H1 (cell line): Measurements from ENCODE around the gene PLXNA3. TPM values are rescaled to one million over a fixed set of nuclear protein-coding genes. Genes with fewer than 3 reads are reported as not detected.

Experiments
- CTCF ChIA-PET: fragments of 300-600 bp; sonication (Branson Sonifier 250); formaldehyde crosslinking; loops from one replicate; lab custom pipeline; 2021; ENCODE audit not compliant: partially characterized antibody; lab: Charles Lee
- POLR2A ChIA-PET: fragments of 300-600 bp; sonication (Branson Sonifier 250); formaldehyde crosslinking; loops from one replicate; lab custom pipeline; 2021; ENCODE audit warnings: inconsistent platforms; ENCODE audit not compliant: partially characterized antibody; lab: Charles Lee
- DNase-seq, 2 experiments: peaks; one replicate each; pipeline versions ENCODE4 v3.0.0 to v3.0.0-alpha.2; 2010 to 2022; ENCODE audit warnings: low spot score in 2 of 2, low read depth in 1 of 2, mixed read lengths in 1 of 2
- FAIRE-seq: peaks from 2 replicates; lab custom pipeline; 2011; peaks lifted over from hg19 to GRCh38; lab: Jason Lieb, UNC
- H2AFZ ChIP-seq: 2 replicates; pipeline ENCODE4 v1.8.1; 2012; ENCODE audit warnings: low read length, inconsistent platforms
- H2AK5ac ChIP-seq: 2 replicates; pipeline ENCODE4 v1.6.1; 2013; ENCODE audit warnings: low read depth, low read length
- H2BK120ac ChIP-seq: replicated peaks from 2 replicates; pipeline ENCODE3; 2013; ENCODE audit warnings: low read depth, low read length, inconsistent platforms
- H2BK12ac ChIP-seq: 2 replicates; pipeline ENCODE4 v1.6.1; 2013; ENCODE audit warnings: low read depth, low read length
- H2BK15ac ChIP-seq: 2 replicates; pipeline ENCODE4 v1.6.1; 2013; ENCODE audit warnings: low read length
- H2BK20ac ChIP-seq: 2 replicates; pipeline ENCODE4 v1.6.1; 2013; ENCODE audit warnings: low read length
- H2BK5ac ChIP-seq: 2 replicates; pipeline ENCODE4 v1.6.1; 2013; ENCODE audit warnings: low read depth, low read length
- H3K14ac ChIP-seq: 2 replicates; pipeline ENCODE4 v1.6.1; 2013; ENCODE audit warnings: inconsistent platforms; ENCODE audit not compliant: insufficient read length
- H3K18ac ChIP-seq: 2 replicates; pipeline ENCODE4 v1.6.1; 2013; ENCODE audit warnings: low read length; ENCODE audit errors: extremely low read depth
- H3K23ac ChIP-seq: 2 replicates; pipeline ENCODE4 v1.6.1; 2013; ENCODE audit warnings: inconsistent platforms; ENCODE audit not compliant: insufficient read length
- H3K23me2 ChIP-seq: 2 replicates; pipeline ENCODE4 v1.6.1; 2013; ENCODE audit warnings: low read depth, low read length
- H3K27ac ChIP-seq: 2 replicates; pipeline ENCODE4 v1.6.1; 2011; ENCODE audit warnings: low read depth, low read length, inconsistent platforms
- H3K27me3 ChIP-seq, 4 experiments: replicated peaks in 1 of 4; 1 replicate in 1 of 4; 2 replicates in 3 of 4; pipeline versions ENCODE4 v1.6.1 to v1.8.1; 2011 to 2013; ENCODE audit warnings: low read length in 3 of 4, mild to moderate bottlenecking in 3 of 4, inconsistent platforms in 2 of 4, mixed read lengths in 2 of 4, moderate library complexity in 1 of 4; ENCODE audit not compliant: control insufficient read depth in 3 of 4, insufficient read depth in 3 of 4; ENCODE audit errors: extremely low read depth in 1 of 4
- H3K36me3 ChIP-seq, 4 experiments: 2 replicates each; pipeline versions ENCODE4 v1.6.1 to v1.8.1; 2011 to 2013; ENCODE audit warnings: mild to moderate bottlenecking in 4 of 4, low read length in 3 of 4, moderate library complexity in 2 of 4, control low read depth in 1 of 4, inconsistent platforms in 1 of 4; ENCODE audit not compliant: insufficient read depth in 4 of 4, control insufficient read depth in 2 of 4
- H3K4ac ChIP-seq: replicated peaks from 2 replicates; pipeline ENCODE3; 2013; ENCODE audit warnings: low read length, low read depth, mixed read lengths, inconsistent platforms; ENCODE audit not compliant: insufficient read length
- H3K4me1 ChIP-seq, 4 experiments: replicated peaks in 1 of 4; 1 replicate in 1 of 4; 2 replicates in 3 of 4; pipeline versions ENCODE4 v1.6.1 to v1.8.1; 2011 to 2013; ENCODE audit warnings: low read length in 3 of 4, inconsistent platforms in 2 of 4, mixed read lengths in 1 of 4; ENCODE audit not compliant: insufficient read depth in 4 of 4, control insufficient read depth in 3 of 4
- H3K4me2 ChIP-seq, 2 experiments: 2 replicates each; pipeline versions ENCODE4 v1.6.1 to v1.8.1; 2011 to 2013; ENCODE audit warnings: low read depth in 2 of 2, low read length in 2 of 2, control low read depth in 1 of 2, inconsistent platforms in 1 of 2, mild to moderate bottlenecking in 1 of 2; ENCODE audit not compliant: insufficient read depth in 1 of 2
- H3K4me3 ChIP-seq, 4 experiments: fragments of 200-600, 300-600 bp in 1 of 4; sonication (generic), shearing (Covaris generic), sonication (Bioruptor Twin) in 1 of 4; 2 replicates each; pipeline versions ENCODE4 v1.5.1 to v1.8.1; 2011 to 2016; ENCODE audit warnings: low read length in 4 of 4, low read depth in 3 of 4, control low read depth in 2 of 4, inconsistent platforms in 2 of 4, mild to moderate bottlenecking in 2 of 4, mixed read lengths in 1 of 4, moderate library complexity in 1 of 4; ENCODE audit not compliant: insufficient read depth in 2 of 4; ENCODE audit errors: extremely low read depth in 1 of 4
- H3K56ac ChIP-seq: replicated peaks from 2 replicates; pipeline ENCODE3; 2013; ENCODE audit warnings: low read depth, mild to moderate bottlenecking, mixed read lengths, low read length, inconsistent platforms; ENCODE audit not compliant: insufficient read length
- H3K79me1 ChIP-seq: 2 replicates; pipeline ENCODE4 v1.6.1; 2013; ENCODE audit warnings: low read depth, low read length, control low read depth
- H3K79me2 ChIP-seq, 2 experiments: 2 replicates each; pipeline versions ENCODE4 v1.6.1 to v1.8.1; 2012 to 2013; ENCODE audit warnings: low read length in 2 of 2, mild to moderate bottlenecking in 2 of 2, inconsistent platforms in 1 of 2; ENCODE audit not compliant: insufficient read depth in 2 of 2, control insufficient read depth in 1 of 2
- H3K9ac ChIP-seq, 4 experiments: replicated peaks in 1 of 4; 1 replicate in 1 of 4; 2 replicates in 3 of 4; pipeline versions ENCODE4 v1.6.1 to v1.8.1; 2011 to 2013; ENCODE audit warnings: low read depth in 3 of 4, low read length in 3 of 4, control low read depth in 2 of 4, mild to moderate bottlenecking in 2 of 4, moderate library complexity in 2 of 4, inconsistent platforms in 1 of 4; ENCODE audit errors: extremely low read depth in 1 of 4
- H3K9me3 ChIP-seq, 2 experiments: 2 replicates each; pipeline versions ENCODE4 v1.6.1 to v1.8.1; 2012 to 2013; ENCODE audit warnings: mild to moderate bottlenecking in 2 of 2, moderate library complexity in 2 of 2, control low read depth in 1 of 2, inconsistent platforms in 1 of 2, low read depth in 1 of 2, low read length in 1 of 2, mixed read lengths in 1 of 2; ENCODE audit not compliant: insufficient read depth in 2 of 2
- H4K20me1 ChIP-seq, 2 experiments: replicated peaks in 1 of 2; 2 replicates each; pipeline versions ENCODE3 to v1.8.1; 2011 to 2013; ENCODE audit warnings: inconsistent platforms in 2 of 2, low read length in 2 of 2, mild to moderate bottlenecking in 1 of 2; ENCODE audit not compliant: insufficient read depth in 2 of 2, control insufficient read depth in 1 of 2
- H4K5ac ChIP-seq: 2 replicates; pipeline ENCODE4 v1.6.1; 2013; ENCODE audit warnings: low read length, low read depth, mixed read lengths, inconsistent platforms; ENCODE audit not compliant: insufficient read length
- H4K8ac ChIP-seq: 2 replicates; pipeline ENCODE4 v1.8.0; 2013; ENCODE audit warnings: mild to moderate bottlenecking, moderate library complexity, low read length, inconsistent platforms; ENCODE audit not compliant: insufficient read depth; ENCODE audit errors: extremely low read depth
- H4K91ac ChIP-seq: replicated peaks from 2 replicates; pipeline ENCODE3; 2013; ENCODE audit warnings: low read length, mixed read lengths, inconsistent platforms; ENCODE audit not compliant: insufficient read length
- CTBP2 ChIP-seq: IDR thresholded peaks from 2 replicates; pipeline ENCODE4 v1.7.0; 2011; ENCODE audit warnings: borderline replicate concordance, mild to moderate bottlenecking, moderate library complexity, mixed read lengths, low read length; ENCODE audit not compliant: insufficient read depth, insufficient read length
- EZH2 ChIP-seq: fragments of 200-600 bp; sonication (generic); IDR thresholded peaks from 2 replicates; pipeline ENCODE4 v1.7.1; 2012; ENCODE audit warnings: low read depth, mild to moderate bottlenecking, moderate library complexity, low read length, inconsistent platforms; ENCODE audit not compliant: severe bottlenecking
- KDM4A ChIP-seq: IDR thresholded peaks from one replicate; pipeline ENCODE4 v1.7.1; 2012; ENCODE audit warnings: low read depth, mild to moderate bottlenecking, moderate library complexity, low read length, inconsistent platforms; ENCODE audit not compliant: severe bottlenecking
- TAF1 ChIP-seq: IDR thresholded peaks from 2 replicates; pipeline ENCODE4 v1.6.1; 2011; ENCODE audit warnings: mild to moderate bottlenecking, low read depth, low read length
- WGBS, 2 experiments: shearing (Covaris generic) in 1 of 2; methylation state at CpG; one replicate each; pipeline versions ENCODE4 v1.1.6 to v1.1.7; 2013 to 2015; ENCODE audit warnings: low lambda C conversion rate in 2 of 2, mixed read lengths in 2 of 2, inconsistent platforms in 1 of 2, low coverage in 1 of 2, missing lambda C conversion rate in 1 of 2; ENCODE audit not compliant: insufficient replicate concordance in 2 of 2, insufficient coverage in 1 of 2, insufficient read length in 1 of 2; ENCODE audit errors: extremely low coverage in 1 of 2, missing lambda C conversion rate in 1 of 2; 5-methylcytosine and 5-hydroxymethylcytosine counted together
- polyA plus RNA-seq, 7 experiments: library from polyadenylated mRNA; depleted of rRNA in 3 of 7; stranded (reverse) in 5 of 7; unstranded in 2 of 7; fragments of >200 nt in 5 of 7; fragments of 200-250 nt in 2 of 7; gene quantifications; 1 replicate in 5 of 7; 2 replicates in 1 of 7; 4 replicates in 1 of 7; pipeline versions ENCODE4 v1.2.1 to v1.2.3, GENCODE V29; 2011 to 2013; ENCODE audit warnings: missing spikeins in 2 of 7, mixed read lengths in 2 of 7
- total RNA-seq: library from RNA; stranded (reverse); fragmentation: NEBNext Ultra II Directional; extraction: Animal tissue kit (Norgen Biotek cat#: 25700); gene quantifications from 2 replicates; pipeline ENCODE4 v1.2.1, GENCODE V29; 2021

PLXNA3 gene
- total and polyA plus RNA-seq, 2 of the 8 experiments (the other 6 are each of a cell fraction or from before 2014, with no cell fraction given) = 10.7 to 18.2 TPM

DNA sequence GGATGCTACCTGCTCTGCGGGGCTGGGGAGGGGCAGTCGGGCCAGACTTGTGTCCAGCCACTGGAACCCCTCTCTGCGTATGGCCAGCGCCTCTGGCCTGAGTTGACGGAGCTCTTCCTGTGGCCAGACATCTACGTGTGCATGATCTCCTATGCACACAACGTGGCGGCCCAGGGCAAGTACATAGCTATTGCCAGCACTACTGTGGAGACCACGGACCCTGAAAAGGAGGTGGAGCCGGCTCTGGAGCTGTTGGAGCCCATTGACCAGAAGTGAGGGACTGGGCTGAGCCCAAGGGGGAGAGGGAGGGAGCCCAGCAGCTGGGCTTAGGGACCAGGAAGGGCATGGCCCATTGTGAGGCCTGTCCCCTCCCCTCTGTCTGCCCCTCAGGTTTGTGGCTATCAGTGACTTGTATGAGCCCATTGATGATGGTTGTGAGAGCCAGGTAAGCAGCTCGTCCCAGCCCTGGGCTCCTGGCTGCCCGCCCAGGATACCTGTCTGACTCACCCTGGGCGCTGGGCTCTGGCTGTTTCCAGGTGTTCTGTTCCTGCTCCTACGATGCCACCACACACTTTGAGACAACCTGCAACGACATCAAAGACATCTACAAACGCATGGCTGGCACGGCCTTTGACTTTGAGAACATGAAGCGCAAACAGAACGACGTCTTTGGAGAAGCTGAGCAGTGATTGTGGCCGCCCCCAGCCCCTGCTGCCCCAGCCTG is 15.9 kb upstream of the PLXNA3 start:
- Histone ChIP-seq H2BK15ac (no peak overlapping the region), H4K5ac (no peak overlapping the region), H2BK5ac (no peak overlapping the region), H2BK12ac (no peak overlapping the region), H3K4ac (no peak overlapping the region), H3K4me3 (no peak overlapping the region), H3K27ac (no peak overlapping the region), H3K4me2 (no peak overlapping the region), H2BK120ac (no peak overlapping the region), H2AK5ac (no peak overlapping the region), H3K23me2 (peaks cover 6% of the 10 kb centered on the region; the same call in 1 of the 2 replicates), H3K36me3 (peaks cover 0 to 27% (median 11%) of the 10 kb centered on the region in 4 experiments; a peak in 5 of 8 replicates), H3K27me3 (no peaks in the 10 kb centered on the region), H3K79me1 (no peaks in the 10 kb centered on the region; the same call in 1 of the 2 replicates), H4K8ac (no peak overlapping the region), H3K79me2 (peaks cover 0 to 17% of the 10 kb centered on the region in 2 experiments; a peak in 2 of 4 replicates), H2BK20ac (no peak overlapping the region), H3K18ac (no peak overlapping the region), H3K4me1 (peaks cover 0 to 9% (median 5%) of the 10 kb centered on the region in 4 experiments; a peak in 6 of 7 replicates), H3K14ac (no peak overlapping the region), H3K56ac (no peak overlapping the region), H4K91ac (no peak overlapping the region), H2AFZ (no peak overlapping the region), H4K20me1 (peaks cover 0 to 13% of the 10 kb centered on the region in 2 experiments), H3K23ac (no peak overlapping the region), H3K9me3 (no peaks in the 10 kb centered on the region), H3K9ac (no peak overlapping the region)
- ChIA-PET POLR2A (interaction anchor here (0.8 to 2.9 kb wide), 6 partner anchors 36 to 80 kb away, joined by 3 to 9 read pairs (median 6); partner anchors contain the start of genes LAGE3, RPL10 and UBL4A), CTCF (interaction anchor here (0.6 to 1.5 kb wide), 3 partner anchors 12 to 43 kb away, joined by 3 to 4 read pairs (median 3); no protein-coding TSS in a partner anchor)
- 87% methylated on average over 13 of the region's 21 CpGs; no CpG with 5 or more reads in 1 of the 2 experiments for WGBS, 2 experiments
- DNase-seq (no peak), FAIRE-seq (no peak)
- no peak for TF ChIP-seq KDM4A
- TF ChIP-seq EZH2 = no peak
- no peak for TF ChIP-seq CTBP2
- TF ChIP-seq TAF1 = no peak
